ENCODE data around the gene GALNTL6.

GALNTL6 gene

DNA sequence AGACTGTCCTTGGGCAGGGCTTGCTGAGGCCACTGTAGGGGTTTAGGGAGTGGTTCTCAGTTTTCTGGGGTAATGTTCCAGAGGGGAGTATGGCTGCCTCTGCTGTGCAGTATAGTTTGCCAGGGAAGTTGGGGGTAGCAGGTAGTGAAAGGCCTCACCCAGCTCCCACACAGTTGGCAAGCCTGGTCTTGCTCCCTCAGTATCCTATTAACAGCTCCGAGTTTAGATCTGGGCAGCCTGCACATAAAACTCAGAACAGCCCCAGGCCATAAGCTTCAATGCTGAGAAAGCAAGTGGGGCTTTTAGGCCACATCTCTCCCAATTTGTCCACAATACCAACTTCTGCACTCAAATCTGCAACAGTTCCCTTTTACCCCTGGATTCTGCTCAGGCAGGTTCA is 205.2 kb downstream of the GALNTL6 start:
- H3K36me3 ChIP-seq (ENCODE audit: control insufficient read depth, insufficient read depth, low read length) = no peaks in the 10 kb centered on the region
- H3K4me3 ChIP-seq (replicated peaks; ENCODE audit: low read depth, low read length) = no peak overlapping the region
- TF ChIP-seq, protein P1, sequence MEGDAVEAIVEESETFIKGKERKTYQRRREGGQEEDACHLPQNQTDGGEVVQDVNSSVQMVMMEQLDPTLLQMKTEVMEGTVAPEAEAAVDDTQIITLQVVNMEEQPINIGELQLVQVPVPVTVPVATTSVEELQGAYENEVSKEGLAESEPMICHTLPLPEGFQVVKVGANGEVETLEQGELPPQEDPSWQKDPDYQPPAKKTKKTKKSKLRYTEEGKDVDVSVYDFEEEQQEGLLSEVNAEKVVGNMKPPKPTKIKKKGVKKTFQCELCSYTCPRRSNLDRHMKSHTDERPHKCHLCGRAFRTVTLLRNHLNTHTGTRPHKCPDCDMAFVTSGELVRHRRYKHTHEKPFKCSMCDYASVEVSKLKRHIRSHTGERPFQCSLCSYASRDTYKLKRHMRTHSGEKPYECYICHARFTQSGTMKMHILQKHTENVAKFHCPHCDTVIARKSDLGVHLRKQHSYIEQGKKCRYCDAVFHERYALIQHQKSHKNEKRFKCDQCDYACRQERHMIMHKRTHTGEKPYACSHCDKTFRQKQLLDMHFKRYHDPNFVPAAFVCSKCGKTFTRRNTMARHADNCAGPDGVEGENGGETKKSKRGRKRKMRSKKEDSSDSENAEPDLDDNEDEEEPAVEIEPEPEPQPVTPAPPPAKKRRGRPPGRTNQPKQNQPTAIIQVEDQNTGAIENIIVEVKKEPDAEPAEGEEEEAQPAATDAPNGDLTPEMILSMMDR (IDR thresholded peaks at IDR 0.05; ENCODE audit: insufficient read depth, low read length, poor library complexity, severe bottlenecking) = no peak
- no peaks in the 10 kb centered on the region for H3K27me3 ChIP-seq (replicated peaks; ENCODE audit: control insufficient read depth, insufficient read depth, low read length)
- DNase-seq (ENCODE audit: extremely low read depth, insufficient read length) = no peak

DNA sequence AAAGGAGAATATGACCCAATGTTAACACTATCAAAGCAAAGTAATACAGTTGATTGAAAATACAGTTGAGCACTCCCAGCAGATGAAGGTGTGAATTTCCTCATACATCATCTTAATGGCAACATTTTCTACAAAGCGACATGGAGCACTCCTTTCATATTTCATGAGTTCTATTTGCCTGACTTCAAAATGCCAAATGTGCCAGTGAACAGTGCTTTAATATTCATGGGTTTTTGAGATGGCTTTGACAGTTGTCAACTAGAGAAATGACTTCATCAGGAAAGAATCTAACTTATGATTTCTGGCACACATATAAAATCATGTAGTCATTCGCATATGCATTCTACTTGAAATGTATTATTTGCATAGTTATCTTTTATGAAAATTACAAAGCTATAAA is 222.4 kb downstream of the GALNTL6 start:
- no peaks in the 10 kb centered on the region for H3K36me3 ChIP-seq (ENCODE audit: control insufficient read depth, insufficient read depth, low read length)
- no peaks in the 10 kb centered on the region for H3K27me3 ChIP-seq (replicated peaks; ENCODE audit: control insufficient read depth, insufficient read depth, low read length)
- no peak for DNase-seq (ENCODE audit: extremely low read depth, insufficient read length)
- no peak overlapping the region for H3K4me3 ChIP-seq (replicated peaks; ENCODE audit: low read depth, low read length)
- TF ChIP-seq, protein P1 (IDR thresholded peaks at IDR 0.05; ENCODE audit: insufficient read depth, low read length, poor library complexity, severe bottlenecking) = no peak

DNA sequence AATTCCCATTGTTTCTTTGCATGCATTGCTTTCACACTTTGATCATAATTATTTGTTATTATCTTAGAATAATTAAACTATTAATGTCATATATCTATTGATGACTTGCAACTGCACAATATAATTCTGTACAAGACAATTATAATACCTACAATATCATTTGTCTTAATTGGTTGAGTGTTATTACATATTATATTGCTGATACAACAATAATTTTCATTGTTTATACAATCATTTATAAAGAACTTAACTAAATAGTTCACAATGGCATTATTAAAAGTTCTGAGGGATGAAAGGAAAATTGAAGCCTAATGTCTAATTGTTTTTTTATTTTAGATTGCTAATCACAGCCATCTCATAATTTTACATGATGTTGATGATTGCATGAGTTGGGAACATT is 227.6 kb downstream of the GALNTL6 start:
- H3K27me3 ChIP-seq (replicated peaks; ENCODE audit: control insufficient read depth, insufficient read depth, low read length) = no peaks in the 10 kb centered on the region
- H3K36me3 ChIP-seq (ENCODE audit: control insufficient read depth, insufficient read depth, low read length) = no peaks in the 10 kb centered on the region
- no peak overlapping the region for H3K4me3 ChIP-seq (replicated peaks; ENCODE audit: low read depth, low read length)
- TF ChIP-seq, protein P1 (IDR thresholded peaks at IDR 0.05; ENCODE audit: insufficient read depth, low read length, poor library complexity, severe bottlenecking) = no peak
- no peak for DNase-seq (ENCODE audit: extremely low read depth, insufficient read length)

DNA sequence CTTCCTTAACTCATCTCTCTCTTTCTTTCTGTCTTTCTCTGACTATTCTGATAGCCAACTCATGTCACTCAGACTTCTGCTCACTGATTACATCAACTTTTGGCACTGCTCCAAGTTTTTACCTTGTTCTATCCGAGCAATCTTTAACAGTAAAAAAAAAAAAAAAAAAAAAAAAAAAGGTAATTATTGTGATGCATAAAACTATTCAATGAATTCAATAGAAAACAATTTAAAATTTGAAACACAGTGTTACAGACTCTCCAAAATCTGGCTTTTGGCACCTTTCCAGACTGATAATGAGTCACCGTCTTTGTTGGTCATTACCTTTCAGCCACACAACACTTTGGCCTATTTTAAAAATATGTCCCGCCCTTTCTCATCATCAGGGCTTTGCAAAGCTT is 229.5 kb downstream of the GALNTL6 start:
- Histone ChIP-seq H3K27me3 (replicated peaks; ENCODE audit: control insufficient read depth, insufficient read depth, low read length) (no peaks in the 10 kb centered on the region), H3K36me3 (ENCODE audit: control insufficient read depth, insufficient read depth, low read length) (no peaks in the 10 kb centered on the region), H3K4me3 (replicated peaks; ENCODE audit: low read depth, low read length) (no peak overlapping the region)
- TF ChIP-seq, protein P1 (IDR thresholded peaks at IDR 0.05; ENCODE audit: insufficient read depth, low read length, poor library complexity, severe bottlenecking) = no peak
- no peak for DNase-seq (ENCODE audit: extremely low read depth, insufficient read length)

DNA sequence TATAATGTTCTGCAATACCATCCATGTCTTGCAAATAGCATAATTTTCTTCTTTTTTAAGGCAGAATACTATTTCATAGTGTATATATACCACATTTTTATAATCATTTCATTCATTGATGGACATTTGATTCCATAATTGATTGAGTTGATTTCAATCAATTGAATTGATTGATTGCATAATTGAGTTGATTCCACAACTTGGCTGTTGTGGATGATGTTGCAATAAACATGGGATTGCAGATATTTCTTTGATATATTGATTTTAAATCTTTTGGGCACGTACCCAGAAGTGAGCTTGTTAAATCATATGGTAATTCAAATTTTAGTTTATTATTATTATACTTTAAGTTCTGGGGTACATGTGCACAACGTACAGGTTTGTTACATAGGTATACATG is 232.8 kb downstream of the GALNTL6 start:
- Histone ChIP-seq H3K4me3 (replicated peaks; ENCODE audit: low read depth, low read length) (no peak overlapping the region), H3K27me3 (replicated peaks; ENCODE audit: control insufficient read depth, insufficient read depth, low read length) (no peaks in the 10 kb centered on the region), H3K36me3 (ENCODE audit: control insufficient read depth, insufficient read depth, low read length) (no peaks in the 10 kb centered on the region)
- no peak for DNase-seq (ENCODE audit: extremely low read depth, insufficient read length)
- TF ChIP-seq, protein P1 (IDR thresholded peaks at IDR 0.05; ENCODE audit: insufficient read depth, low read length, poor library complexity, severe bottlenecking) = no peak

DNA sequence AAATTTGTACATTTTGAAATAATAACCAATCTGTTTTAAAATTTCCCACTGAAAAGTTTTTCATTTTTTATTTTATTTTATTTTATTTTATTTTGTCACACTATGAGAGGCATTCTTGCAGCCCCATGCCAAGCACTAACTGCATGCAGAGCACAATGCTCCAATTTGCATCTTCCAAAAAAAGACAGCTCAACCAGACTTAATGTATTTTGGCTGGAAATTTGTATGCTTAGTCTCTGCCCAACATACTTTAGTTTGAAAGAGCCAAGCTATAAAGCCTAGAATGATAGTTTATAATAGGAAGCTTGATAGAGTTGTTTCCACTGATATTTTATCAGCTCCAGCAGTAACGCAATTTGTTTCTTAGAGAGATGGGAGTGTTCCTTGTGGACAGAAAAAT is 235.5 kb downstream of the GALNTL6 start:
- TF ChIP-seq, protein P1 (IDR thresholded peaks at IDR 0.05; ENCODE audit: insufficient read depth, low read length, poor library complexity, severe bottlenecking) = no peak
- no peak for DNase-seq (ENCODE audit: extremely low read depth, insufficient read length)
- Histone ChIP-seq H3K4me3 (replicated peaks; ENCODE audit: low read depth, low read length) (no peak overlapping the region), H3K27me3 (replicated peaks; ENCODE audit: control insufficient read depth, insufficient read depth, low read length) (no peaks in the 10 kb centered on the region), H3K36me3 (ENCODE audit: control insufficient read depth, insufficient read depth, low read length) (no peaks in the 10 kb centered on the region)
